Caco-2 (cell line): ENCODE results near the gene FOXN3. TPM values are rescaled to one million over a fixed set of nuclear protein-coding genes. Genes with fewer than 3 reads are reported as not detected.

Experiments
- BruUV-seq: library from RNA; stranded (reverse); fragments of 400-500 nt; replicated peaks from 2 replicates; lab custom pipeline; 2021; lab: Mats Ljungman, UMichigan
- CTCF ChIA-PET: fragments of 300-600 bp; sonication (Branson Sonifier 250); formaldehyde crosslinking; loops from one replicate; lab custom pipeline; 2022; ENCODE audit warnings: antibody characterized with exemption; lab: Charles Lee
- POLR2A ChIA-PET: fragments of 300-600 bp; sonication (Branson Sonifier 250); formaldehyde crosslinking; loops from one replicate; lab custom pipeline; 2022; ENCODE audit warnings: antibody characterized with exemption; lab: Charles Lee
- DNase-seq, 2 experiments: peaks; one replicate each; pipeline versions ENCODE4 v3.0.0 to v3.0.0-alpha.2; 2020 to 2022
- H3K27me3 ChIP-seq: replicated peaks from 2 replicates; pipeline ENCODE4 v1.6.0; 2011; ENCODE audit warnings: low read length; ENCODE audit not compliant: control insufficient read depth, insufficient read depth
- H3K36me3 ChIP-seq: 2 replicates; pipeline ENCODE4 v1.5.1; 2011; ENCODE audit warnings: low read length; ENCODE audit not compliant: control insufficient read depth, insufficient read depth
- H3K4me1 ChIP-seq: fragments of 250-450 bp; sonication (Bioruptor Pico); 2 replicates; pipeline ENCODE4 v1.5.1; 2020; ENCODE audit warnings: mild to moderate bottlenecking
- H3K4me3 ChIP-seq: 2 replicates; pipeline ENCODE4 v1.5.1; 2011; ENCODE audit warnings: low read depth, mild to moderate bottlenecking, control low read depth, low read length
- H3K9me3 ChIP-seq: fragments of 250-450 bp; sonication (Bioruptor Pico); 2 replicates; pipeline ENCODE4 v1.5.1; 2020; ENCODE audit warnings: mild to moderate bottlenecking, moderate library complexity
- H3K27ac Mint-ChIP-seq: one replicate; pipeline ENCODE4 v1.8.0; 2022; ENCODE audit warnings: mixed read lengths; ENCODE audit not compliant: unreplicated experiment
- H3K27me3 Mint-ChIP-seq: one replicate; pipeline ENCODE4 v1.8.0; 2022; ENCODE audit warnings: mixed read lengths; ENCODE audit not compliant: insufficient read depth, unreplicated experiment
- H3K36me3 Mint-ChIP-seq: one replicate; pipeline ENCODE4 v1.8.0; 2022; ENCODE audit warnings: mild to moderate bottlenecking, mixed read lengths; ENCODE audit not compliant: insufficient read depth, unreplicated experiment
- H3K4me1 Mint-ChIP-seq: one replicate; pipeline ENCODE4 v1.8.0; 2022; ENCODE audit warnings: low read depth, mixed read lengths; ENCODE audit not compliant: unreplicated experiment
- H3K4me3 Mint-ChIP-seq: one replicate; pipeline ENCODE4 v1.8.0; 2022; ENCODE audit warnings: mild to moderate bottlenecking, moderate library complexity, mixed read lengths; ENCODE audit not compliant: unreplicated experiment
- H3K9me3 Mint-ChIP-seq: one replicate; pipeline ENCODE4 v1.8.0; 2022; ENCODE audit warnings: mixed read lengths; ENCODE audit not compliant: unreplicated experiment
- CTCF ChIP-seq, 2 experiments: fragments of 200-600 bp in 1 of 2; IDR thresholded peaks; 1 replicate in 1 of 2; 2 replicates in 1 of 2; pipeline versions ENCODE4 v1.5.1 to v1.8.0; 2011 to 2022; ENCODE audit warnings: antibody characterized with exemption in 1 of 2, control low read depth in 1 of 2, inconsistent platforms in 1 of 2, low read depth in 1 of 2, low read length in 1 of 2, mild to moderate bottlenecking in 1 of 2, moderate library complexity in 1 of 2; ENCODE audit not compliant: insufficient read depth in 1 of 2, severe bottlenecking in 1 of 2, unreplicated experiment in 1 of 2
- intact Hi-C: fragments of 100-400 bp; cut with micrococcal nuclease; formaldehyde crosslinking; loops from one replicate; pipeline ENCODE4 v1.10.0; 2022; ENCODE audit not compliant: unreplicated experiment
- total RNA-seq: library from RNA; stranded (reverse); gene quantifications from 2 replicates; pipeline ENCODE4 v1.2.3, GENCODE V29; 2022

Gene FOXN3
- total RNA-seq, 1 experiment from 2014 or later = 20.6 TPM

GRCh38 chr14:89427426-89428172 is 10.6 kb upstream of the FOXN3 start:
- intact Hi-C loops = no loop called here
- POLR2A ChIA-PET = interaction anchor here (0.6 kb wide), 1 partner anchor 338 kb away, joined by 5 read pairs; no protein-coding TSS in a partner anchor

GRCh38 chr14:89425931-89426330 is 8.9 kb upstream of the FOXN3 start:
- no TSS peak for BruUV-seq
- no peak overlapping the region for H3K27ac Mint-ChIP-seq
- Histone ChIP-seq H3K36me3 (no peaks in the 10 kb centered on the region), H3K4me1 (peaks cover 27% of the 10 kb centered on the region), H3K27me3 (no peaks in the 10 kb centered on the region), H3K4me3 (no peak overlapping the region), H3K9me3 (no peaks in the 10 kb centered on the region)
- TF ChIP-seq CTCF (IDR thresholded peaks at IDR 0.05; ENCODE audit: insufficient read depth in 1 of 2, low read depth in 1 of 2, low read length in 1 of 2, severe bottlenecking in 1 of 2, unreplicated experiment in 1 of 2) = no peak
- peaks cover 14% of the 10 kb centered on the region for H3K4me1 Mint-ChIP-seq
- intact Hi-C loops = no loop called here
- POLR2A ChIA-PET = no interaction called here
- no peaks in the 10 kb centered on the region for H3K36me3 Mint-ChIP-seq
- no peak for DNase-seq
- H3K27me3 Mint-ChIP-seq = no peaks in the 10 kb centered on the region
- CTCF ChIA-PET = no interaction called here
- H3K9me3 Mint-ChIP-seq = no peaks in the 10 kb centered on the region
- no peak overlapping the region for H3K4me3 Mint-ChIP-seq

More at GRCh38 chr14:89427426-89428172, 10.6 kb upstream of the FOXN3 start:
- no peak for DNase-seq
- no peaks in the 10 kb centered on the region for H3K9me3 Mint-ChIP-seq
- no peaks in the 10 kb centered on the region for H3K27me3 ChIP-seq
- no peak overlapping the region for H3K4me3 ChIP-seq
- H3K27ac Mint-ChIP-seq = no peak overlapping the region
- H3K4me1 Mint-ChIP-seq = peaks cover 7% of the 10 kb centered on the region
- CTCF ChIA-PET = no interaction called here
- H3K36me3 Mint-ChIP-seq = no peaks in the 10 kb centered on the region
- no peaks in the 10 kb centered on the region for H3K9me3 ChIP-seq
- no peak overlapping the region for H3K4me3 Mint-ChIP-seq
- H3K36me3 ChIP-seq = no peaks in the 10 kb centered on the region
- no peak for TF ChIP-seq CTCF (IDR thresholded peaks at IDR 0.05; ENCODE audit: insufficient read depth in 1 of 2, low read depth in 1 of 2, low read length in 1 of 2, severe bottlenecking in 1 of 2, unreplicated experiment in 1 of 2)
- H3K4me1 ChIP-seq = peaks cover 21% of the 10 kb centered on the region
- no TSS peak for BruUV-seq
- no peaks in the 10 kb centered on the region for H3K27me3 Mint-ChIP-seq

- Mint-ChIP-seq H3K4me1 (peaks cover 20% of the 10 kb centered on the region), H3K4me3 (no peak overlapping the region), H3K27ac (no peak overlapping the region), H3K27me3 (no peaks in the 10 kb centered on the region), H3K9me3 (no peaks in the 10 kb centered on the region), H3K36me3 (no peaks in the 10 kb centered on the region)
- Histone ChIP-seq H3K36me3 (no peaks in the 10 kb centered on the region), H3K9me3 (no peaks in the 10 kb centered on the region), H3K4me3 (no peak overlapping the region), H3K4me1 (peaks cover 19% of the 10 kb centered on the region), H3K27me3 (no peaks in the 10 kb centered on the region)
- ChIA-PET CTCF (interaction anchor here (0.6 kb wide), 1 partner anchor 1240 kb away, joined by 3 read pairs; no protein-coding TSS in a partner anchor), POLR2A (interaction anchor here (0.6 kb wide), 1 partner anchor 358 kb away, joined by 3 read pairs; no protein-coding TSS in a partner anchor)
- DNase-seq = no peak
- no peak for TF ChIP-seq CTCF (IDR thresholded peaks at IDR 0.05; ENCODE audit: insufficient read depth in 1 of 2, low read depth in 1 of 2, low read length in 1 of 2, severe bottlenecking in 1 of 2, unreplicated experiment in 1 of 2)
- BruUV-seq = no TSS peak
- intact Hi-C loops = no loop called here
Observed at GRCh38 chr14:89424241-89424640, 7.2 kb upstream of the FOXN3 start.
